ENCODE data around the gene CFC1. TPM values are rescaled to one million over a fixed set of nuclear protein-coding genes. Genes with fewer than 3 reads are reported as not detected.
"Not testable (repeated sequence)": the region's sequence is repeated elsewhere in the genome, so short reads cannot be mapped to it uniquely, and the experiment has no call there.

CFC1 gene
- 0.39 TPM in 1 of 2 replicates, not detected in the other for total RNA-seq (2014; rRNA removed; shearing (Covaris generic))

GRCh38 chr2:130599393-130599792 is at the start of gene CFC1:
Gene CFC1 (minus strand): TSS chr2:130599575. CDS start chr2:130599287, 288 bp downstream.
- DNase-seq (ENCODE audit: low spot score) = not testable (repeated sequence)

DNA sequence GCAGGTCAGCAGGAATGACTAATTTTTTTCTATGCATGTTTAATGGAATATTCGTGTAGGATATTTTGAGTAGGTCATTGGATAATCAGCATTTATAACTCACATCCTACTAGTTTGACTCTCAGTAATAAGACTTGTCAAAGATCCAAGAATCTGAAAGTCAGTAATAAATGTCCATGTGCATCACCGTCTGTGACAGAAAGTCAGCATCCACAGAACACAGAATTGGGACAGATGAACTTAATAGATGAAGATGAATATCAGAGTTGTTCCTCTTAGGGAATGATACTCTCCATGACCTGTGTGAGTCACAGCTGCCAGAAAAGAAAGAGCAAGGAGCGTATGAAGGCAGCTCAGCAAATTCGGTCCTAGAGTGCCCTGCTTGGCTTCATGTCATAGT is 42.3 kb upstream of the CFC1 start:
- not testable (repeated sequence) for DNase-seq (ENCODE audit: low spot score)

DNA sequence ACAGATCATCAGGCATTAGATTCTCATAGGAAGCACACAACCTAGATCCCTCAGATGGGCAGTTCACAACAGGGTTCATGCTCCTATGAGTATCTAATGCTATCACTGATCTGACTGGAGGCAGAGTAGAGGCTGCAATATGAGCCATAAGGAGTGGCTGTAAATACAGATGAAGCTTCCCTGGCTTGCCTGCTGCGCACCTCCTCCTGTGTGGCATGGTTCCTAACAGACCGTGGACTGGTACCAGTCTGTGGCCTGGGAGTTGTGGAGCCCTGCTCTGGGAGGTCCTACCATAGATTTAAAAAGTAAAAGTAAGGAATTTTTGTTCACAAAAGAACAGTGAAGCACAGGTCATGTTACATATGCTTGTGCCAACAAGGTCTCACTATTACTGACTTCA is 39.6 kb upstream of the CFC1 start:
- DNase-seq (ENCODE audit: low spot score) = not testable (repeated sequence)

- DNase-seq (ENCODE audit: low spot score) = not testable (repeated sequence)
These were observed 29.6 kb upstream of the CFC1 start for GRCh38 chr2:130628784-130629475.

GRCh38 chr2:130611140-130611539 is 11.8 kb upstream of the CFC1 start, which contains the start of gene POTEJ:
Gene POTEJ (plus strand): TSS chr2:130611440. CDS start chr2:130611533, 93 bp downstream.
- not testable (repeated sequence) for DNase-seq (ENCODE audit: low spot score)

DNA sequence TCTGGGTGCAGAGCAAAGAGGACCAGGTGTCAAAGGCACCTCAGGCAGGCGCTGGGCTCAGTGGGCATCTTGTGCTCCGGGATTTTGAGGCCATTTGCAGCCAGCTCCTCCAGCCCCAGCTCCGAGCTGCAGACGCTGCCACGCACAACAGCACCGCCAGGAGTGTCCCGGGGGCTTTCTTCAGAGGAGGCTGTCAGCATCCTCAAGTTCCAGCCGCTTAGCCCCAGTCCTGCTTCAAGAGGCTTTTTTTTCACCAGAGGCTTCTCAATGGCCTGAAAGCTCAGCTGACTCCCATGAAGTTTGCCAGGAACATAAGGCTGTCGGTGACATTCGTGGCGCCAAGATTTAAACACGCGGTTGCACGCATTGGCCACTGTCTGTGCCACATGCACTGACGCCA is 11.1 kb upstream of the CFC1 start:
- not testable (repeated sequence) for DNase-seq (ENCODE audit: low spot score)

GRCh38 chr2:130609002-130609920 is 9.9 kb upstream of the CFC1 start:
- DNase-seq (ENCODE audit: low spot score) = not testable (repeated sequence)

GRCh38 chr2:130608276-130609001 is 9.1 kb upstream of the CFC1 start:
- DNase-seq (ENCODE audit: low spot score) = not testable (repeated sequence)

DNA sequence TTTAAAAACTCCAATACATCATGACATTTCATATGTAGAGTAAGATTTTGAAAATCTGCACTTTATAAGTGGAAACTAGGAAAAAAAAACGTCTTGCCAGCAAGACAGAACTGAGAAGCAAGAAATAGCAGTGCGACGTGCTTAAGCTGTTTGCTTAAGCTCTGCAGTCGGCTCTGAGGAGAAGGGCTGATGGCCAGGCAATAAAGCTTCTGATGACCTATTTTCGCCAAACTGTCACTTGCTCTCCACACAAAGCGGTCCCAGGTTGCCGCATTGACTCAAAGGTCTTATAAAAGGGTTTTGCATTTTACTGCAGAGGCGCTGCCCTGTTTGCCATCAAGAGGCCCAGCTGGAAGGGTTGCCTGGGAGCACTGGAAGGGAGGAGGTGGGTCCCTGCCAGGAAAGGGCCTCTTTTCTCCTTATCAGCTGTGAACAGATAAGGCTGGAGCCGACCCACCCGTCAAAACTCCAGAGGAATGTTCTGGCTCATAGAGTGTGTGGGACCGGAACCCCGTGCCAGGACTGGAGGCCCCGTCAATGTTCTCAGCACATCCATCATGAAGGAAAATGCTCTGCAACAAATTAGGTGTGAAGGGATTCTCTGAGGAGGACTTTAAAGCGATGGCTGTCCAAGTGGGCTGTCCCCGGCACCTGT is 2.4 kb upstream of the CFC1 start:
- not testable (repeated sequence) for DNase-seq (ENCODE audit: low spot score)

GRCh38 chr2:130599926-130600325 is 551 bp upstream of the CFC1 start:
- DNase-seq (ENCODE audit: low spot score) = not testable (repeated sequence)

GRCh38 chr2:130598463-130598862 is 912 bp downstream of the CFC1 start:
- not testable (repeated sequence) for DNase-seq (ENCODE audit: low spot score)

DNA sequence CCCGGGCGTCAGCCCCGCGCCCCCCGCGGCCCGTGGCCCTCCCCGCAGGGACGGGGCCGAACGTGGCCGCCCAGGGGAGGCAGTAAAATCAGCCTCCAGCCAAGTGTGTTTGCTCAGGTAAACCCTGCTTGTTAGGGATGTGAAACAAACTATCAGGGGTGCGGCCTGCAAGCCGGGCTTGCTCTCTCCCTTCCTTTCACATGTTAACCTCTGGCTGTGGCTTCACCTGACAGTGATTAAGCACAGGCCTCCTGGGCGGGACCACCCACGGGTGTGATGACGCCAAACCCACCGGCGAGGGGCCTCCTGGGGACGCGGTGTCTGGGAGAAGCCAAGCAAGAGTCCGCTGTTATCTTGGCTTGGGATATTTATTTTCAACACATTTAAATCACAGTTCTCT is 1.4 kb downstream of the CFC1 start:
- DNase-seq (ENCODE audit: low spot score) = not testable (repeated sequence)

GRCh38 chr2:130596757-130597156 is 2.6 kb downstream of the CFC1 start:
- not testable (repeated sequence) for DNase-seq (ENCODE audit: low spot score)

DNA sequence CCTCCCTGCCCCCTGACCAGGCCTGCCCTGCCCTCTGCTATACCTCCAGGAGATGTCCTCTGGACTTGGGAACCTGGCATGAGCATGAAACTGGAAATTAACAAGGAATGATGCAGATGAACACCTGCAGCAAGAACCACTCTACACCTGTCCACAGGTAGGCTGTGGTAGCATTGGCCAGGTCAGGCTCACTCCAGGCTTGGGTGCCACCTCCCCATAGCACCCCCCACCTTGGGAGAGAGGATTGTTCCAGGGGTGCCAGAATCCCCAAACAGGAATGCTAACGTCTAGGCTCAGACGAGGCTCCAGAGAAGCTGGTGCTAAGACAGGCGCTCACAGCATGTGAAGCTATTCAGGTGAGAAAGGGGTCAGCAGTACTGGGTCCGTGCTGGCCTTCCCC is 5.4 kb downstream of the CFC1 start:
- DNase-seq (ENCODE audit: low spot score) = not testable (repeated sequence)

DNA sequence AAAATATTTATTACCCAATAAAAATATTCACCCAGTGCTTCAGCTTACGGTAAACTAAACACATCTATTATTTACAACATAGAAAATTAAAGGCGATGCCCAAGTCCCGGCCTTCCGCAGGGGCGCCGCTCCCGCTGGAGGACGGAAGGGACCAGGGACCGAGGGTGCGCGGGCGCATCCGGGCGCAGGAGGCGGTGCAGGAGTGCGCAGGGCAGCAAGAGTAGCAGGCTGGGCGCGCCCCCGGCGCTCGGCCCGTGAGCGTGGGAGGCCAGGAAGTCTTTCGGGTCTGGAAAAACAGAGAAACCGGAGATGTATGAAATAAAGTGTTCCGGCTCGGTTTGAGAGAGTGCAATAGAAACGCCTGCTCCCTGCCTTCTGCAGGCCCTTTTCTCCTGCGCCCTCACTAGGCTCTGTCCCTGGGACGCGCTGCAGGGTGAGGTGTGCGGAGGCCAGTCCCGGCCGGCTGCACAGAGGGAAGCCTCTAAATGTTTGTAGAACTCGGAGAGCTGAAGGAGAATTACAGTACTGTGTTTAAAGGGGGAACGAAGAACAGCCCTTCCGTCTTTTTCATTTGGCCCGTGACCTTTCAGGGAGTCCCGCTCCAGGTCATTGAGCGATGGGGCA is 6.5 kb downstream of the CFC1 start:
- DNase-seq (ENCODE audit: low spot score) = not testable (repeated sequence)

DNA sequence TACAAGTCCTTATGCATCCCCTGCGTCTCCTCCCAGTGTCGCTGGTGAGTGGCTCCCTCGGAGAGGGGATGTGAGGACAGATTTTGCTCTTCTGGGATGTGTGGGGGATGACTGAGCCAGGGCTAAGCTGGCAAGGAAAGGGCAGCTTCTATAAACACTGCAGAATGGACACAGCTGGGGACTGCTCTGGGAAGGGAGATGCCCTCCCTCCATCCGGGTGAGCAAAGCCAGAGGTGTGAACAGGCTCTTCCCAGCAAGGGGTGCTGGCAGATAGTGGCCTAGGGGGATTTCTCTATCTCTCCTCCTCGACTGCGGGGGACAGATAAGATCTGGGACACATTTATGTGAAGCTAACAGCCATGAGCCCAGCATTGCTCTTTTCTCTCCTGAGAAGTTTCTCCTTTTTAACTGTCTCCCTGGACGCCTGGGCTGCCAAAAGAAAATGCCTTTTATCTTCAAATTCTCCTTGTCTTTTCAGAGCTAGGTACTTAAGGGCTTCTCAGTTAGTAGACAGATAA is 8.5 kb downstream of the CFC1 start:
- DNase-seq (ENCODE audit: low spot score) = not testable (repeated sequence)

DNA sequence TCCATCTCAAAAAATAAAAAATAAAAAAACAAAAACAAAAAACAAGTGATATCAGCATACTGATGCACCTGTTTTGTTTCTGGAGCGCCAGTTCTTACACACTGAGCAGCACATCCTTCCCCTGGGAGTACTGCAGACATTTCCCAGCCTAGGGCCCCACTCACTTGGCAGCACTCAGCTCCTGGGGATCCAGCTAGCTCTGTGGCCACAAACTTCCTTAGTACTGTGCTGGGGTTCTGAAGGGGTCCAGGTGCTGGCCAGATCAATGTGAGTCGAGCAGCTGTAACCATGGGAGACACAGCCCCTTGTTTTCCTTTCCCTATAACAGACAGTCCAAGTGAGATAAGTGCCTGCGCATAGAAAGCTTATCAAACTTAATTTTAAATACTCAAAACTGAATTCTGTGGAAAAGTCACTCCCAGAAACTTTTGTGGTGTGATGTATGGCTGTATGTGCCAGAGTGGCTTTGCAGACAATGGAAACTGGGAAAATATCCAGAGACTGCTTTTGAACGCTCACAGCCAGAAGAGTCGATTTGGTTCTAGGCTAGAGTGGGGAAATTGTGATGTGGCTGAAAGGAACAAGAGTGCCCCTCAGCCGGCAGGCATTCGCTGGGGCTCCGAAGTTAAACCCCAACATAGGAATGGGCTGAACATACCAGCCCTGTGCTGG is 9.1 kb downstream of the CFC1 start:
- DNase-seq (ENCODE audit: low spot score) = not testable (repeated sequence)

DNA sequence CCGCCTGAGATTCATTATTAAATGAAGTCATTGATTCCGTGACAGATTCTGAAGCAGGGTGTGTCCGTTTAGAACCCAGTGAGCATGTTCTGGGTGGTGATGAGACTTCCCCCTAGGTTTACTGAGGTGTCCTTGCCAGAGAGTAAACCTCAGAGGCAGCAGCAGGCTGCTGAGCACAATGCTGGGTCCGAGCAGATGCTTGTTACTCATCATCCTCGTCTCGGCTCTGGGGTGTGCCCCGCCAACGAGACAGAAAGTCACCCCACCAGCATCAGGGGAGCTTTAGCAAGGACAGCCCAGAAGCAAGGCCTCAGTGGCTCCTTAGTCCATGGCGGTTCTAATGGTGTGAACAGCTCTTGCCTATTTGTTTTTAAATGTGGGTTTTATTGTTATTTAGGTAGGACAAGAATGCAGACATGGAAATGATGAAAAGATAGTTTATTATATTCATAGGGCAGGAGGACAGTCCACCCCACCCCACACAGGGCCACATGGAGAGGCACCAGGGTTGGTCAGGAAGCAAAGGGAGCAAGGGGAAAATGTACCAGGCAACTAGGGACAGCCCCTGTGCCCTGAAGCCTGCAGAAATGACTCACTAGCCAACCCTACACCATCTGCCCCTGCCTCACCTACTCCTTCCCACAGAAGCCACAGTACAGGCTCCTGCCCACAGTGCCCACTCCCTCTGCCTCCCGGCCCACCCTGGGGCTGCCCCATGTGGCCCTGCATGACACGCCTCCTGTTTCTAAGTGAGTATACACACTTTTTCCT is 10.5 kb downstream of the CFC1 start:
- DNase-seq (ENCODE audit: low spot score) = not testable (repeated sequence)

GRCh38 chr2:130584726-130585125 is 14.6 kb downstream of the CFC1 start:
- not testable (repeated sequence) for DNase-seq (ENCODE audit: low spot score)

Measured in H4 (cell line).